Right renal cortex interstitium (tissue), 3 donors: ENCODE measurements around the gene CCDC117. TPM values are rescaled to one million over a fixed set of nuclear protein-coding genes. Genes with fewer than 3 reads are reported as not detected.

Experiments used
- DNase-seq, 3 donors: peaks; one replicate each; pipeline ENCODE4 v3.0.0-alpha.2; 2013; ENCODE audit warnings: low read depth in 3 of 3, low spot score in 2 of 3
- polyA plus RNA-seq, 3 donors: library from polyadenylated mRNA; unstranded; fragments of 120-200 nt; gene quantifications; one replicate each; pipeline ENCODE4 v1.2.1, GENCODE V29; 2013; ENCODE audit not compliant: insufficient read length in 3 of 3

The CCDC117 gene
- polyA plus RNA-seq, 3 donors: 40.2 to 42.7 (median 41.3) TPM

- DNase-seq: no peak
Observed at GRCh38 chr22:28768701-28769393, 3.6 kb upstream of the CCDC117 start.

- no peak for DNase-seq
Observed at GRCh38 chr22:28769394-28770085, 3.0 kb upstream of the CCDC117 start.

- no peak for DNase-seq
Observed at GRCh38 chr22:28771195-28771791, 1.2 kb upstream of the CCDC117 start.

GRCh38 chr22:28773461-28773867, 969 bp downstream of the CCDC117 start:
- no peak for DNase-seq

- DNase-seq: no peak
Observed at GRCh38 chr22:28774378-28774777, 1.9 kb downstream of the CCDC117 start.

GRCh38 chr22:28779833-28780232, 7.3 kb downstream of the CCDC117 start:
- no peak for DNase-seq

- no peak for DNase-seq
Observed at GRCh38 chr22:28780296-28780695, 7.8 kb downstream of the CCDC117 start.

GRCh38 chr22:28783786-28784671, 11.5 kb downstream of the CCDC117 start:
- no peak for DNase-seq

- no peak for DNase-seq
Observed at GRCh38 chr22:28788601-28789000, 16.1 kb downstream of the CCDC117 start.

GRCh38 chr22:28791124-28791523, 18.6 kb downstream of the CCDC117 start:
- no peak for DNase-seq

- no peak for DNase-seq
Observed at GRCh38 chr22:28791841-28792490, 19.5 kb downstream of the CCDC117 start.

GRCh38 chr22:28792491-28793383, 20.2 kb downstream of the CCDC117 start:
- no peak for DNase-seq

- DNase-seq: no peak
Observed at GRCh38 chr22:28793976-28794584, 21.6 kb downstream of the CCDC117 start.

- no peak for DNase-seq
Observed at GRCh38 chr22:28795071-28795693, 22.7 kb downstream of the CCDC117 start.

GRCh38 chr22:28795932-28796856, 23.7 kb downstream of the CCDC117 start:
- DNase-seq: no peak

- DNase-seq: no peak
Observed at GRCh38 chr22:28798810-28799605, 26.5 kb downstream of the CCDC117 start.
